HG03108 (cell line): ENCODE results near the gene SMIM5.

ENCODE experiments used
- ATAC-seq: cut with Tn5 transposase; IDR thresholded peaks from one replicate; pipeline ENCODE4 v1.9.1; 2021; ENCODE audit warnings: moderate library complexity; ENCODE audit not compliant: unreplicated experiment

SMIM5 gene

DNA sequence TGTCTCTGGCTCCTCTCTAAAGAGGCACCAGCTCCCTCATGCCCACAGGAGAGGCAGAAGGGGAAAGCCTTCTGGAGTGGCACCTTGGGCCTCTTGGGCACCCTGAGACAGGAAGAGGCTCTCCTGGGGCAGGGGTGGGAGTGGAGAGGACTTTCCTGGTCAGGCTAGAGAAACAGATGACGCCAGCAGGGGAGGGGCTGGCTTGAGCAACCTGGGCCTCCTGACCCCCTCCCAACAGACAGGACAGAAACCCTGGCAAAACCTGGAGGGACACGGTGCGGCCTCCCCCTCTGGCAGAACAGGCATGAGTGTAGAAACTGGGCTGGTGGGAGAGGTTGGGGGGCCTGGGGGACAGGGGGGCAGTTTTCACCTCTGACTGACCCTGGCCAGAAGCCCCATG is 6.1 kb downstream of the SMIM5 start:
- ATAC-seq: no peak

DNA sequence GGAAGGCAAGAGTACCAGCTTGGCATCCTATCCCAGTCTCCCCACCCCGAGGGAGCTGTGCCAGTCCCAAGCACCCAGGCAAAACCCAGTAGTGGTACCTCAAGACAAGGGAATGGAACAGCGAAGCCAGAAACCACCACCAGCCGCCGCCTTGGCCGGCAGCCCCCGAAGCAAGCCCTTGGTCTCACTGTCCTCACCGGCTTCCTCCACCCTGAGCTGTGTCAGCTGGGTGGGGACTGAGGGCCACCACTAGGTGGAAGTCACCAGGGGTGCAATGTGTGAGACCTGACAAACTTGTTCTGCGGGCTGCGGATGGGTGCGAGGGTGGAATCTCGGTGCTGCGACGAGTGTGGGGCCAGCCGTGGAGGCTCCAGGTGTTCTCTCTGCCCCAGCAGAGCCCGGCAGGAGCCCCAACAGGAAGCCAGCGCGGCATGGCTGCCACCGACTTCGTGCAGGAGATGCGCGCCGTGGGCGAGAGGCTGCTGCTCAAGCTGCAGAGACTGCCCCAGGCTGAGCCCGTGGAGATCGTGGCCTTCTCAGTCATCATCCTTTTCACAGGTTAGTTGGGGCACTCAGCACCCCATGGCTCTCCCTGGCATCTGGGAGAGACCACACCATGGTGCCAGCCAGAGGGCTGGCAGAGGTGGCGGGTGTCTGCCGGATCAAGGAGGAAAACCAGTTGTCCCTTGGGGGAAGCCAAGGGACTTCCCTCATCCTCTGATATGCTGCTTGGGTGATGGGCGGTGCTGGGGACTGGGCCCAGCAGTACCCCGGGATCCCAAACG is 6.7 kb downstream of the SMIM5 start:
- ATAC-seq: no peak

DNA sequence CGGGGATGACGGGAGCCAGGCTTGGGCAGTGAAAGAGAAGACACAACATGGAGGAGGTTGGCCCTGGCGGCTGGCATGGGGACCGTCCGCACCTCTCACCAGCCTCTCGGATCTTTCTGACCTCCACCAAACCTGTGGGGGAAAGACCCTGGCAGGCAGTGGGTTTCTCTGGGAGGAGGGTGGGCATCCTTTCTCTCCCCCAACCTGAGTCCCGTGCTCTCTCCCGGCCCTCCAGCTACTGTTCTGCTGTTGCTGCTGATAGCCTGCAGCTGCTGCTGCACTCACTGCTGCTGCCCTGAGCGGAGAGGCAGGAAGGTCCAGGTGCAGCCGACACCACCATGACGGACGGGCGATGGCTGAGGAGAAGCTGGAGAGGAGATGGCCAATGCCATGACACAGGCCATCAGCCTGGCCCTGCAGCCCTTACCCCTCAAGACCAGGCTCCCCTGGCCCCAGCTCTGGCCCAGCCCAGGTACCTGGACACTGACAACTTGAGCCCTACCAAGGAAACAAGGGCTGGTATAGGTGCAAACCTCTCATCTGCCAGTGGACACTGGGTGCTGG is 7.4 kb downstream of the SMIM5 start:
- ATAC-seq: no peak

DNA sequence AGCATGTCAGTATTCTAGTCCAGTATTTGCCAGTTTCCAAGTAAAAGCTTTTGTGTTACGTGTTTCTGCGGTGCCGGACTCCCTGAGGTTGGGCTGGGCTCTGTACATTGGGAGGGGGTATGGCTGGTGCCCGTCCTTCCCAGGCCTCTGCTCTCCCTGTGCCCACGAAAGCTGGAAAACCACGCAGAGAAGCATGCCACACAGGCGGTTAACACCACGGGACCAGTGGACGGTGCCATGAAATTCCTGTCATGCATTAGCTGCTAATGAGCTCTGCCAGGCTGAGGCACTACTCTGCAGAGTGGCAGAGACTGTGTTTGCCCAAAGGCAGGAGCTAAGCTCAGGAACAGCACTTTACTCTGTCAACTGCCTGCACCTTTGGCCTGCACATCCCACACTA is 8.1 kb downstream of the SMIM5 start:
- ATAC-seq: no peak

DNA sequence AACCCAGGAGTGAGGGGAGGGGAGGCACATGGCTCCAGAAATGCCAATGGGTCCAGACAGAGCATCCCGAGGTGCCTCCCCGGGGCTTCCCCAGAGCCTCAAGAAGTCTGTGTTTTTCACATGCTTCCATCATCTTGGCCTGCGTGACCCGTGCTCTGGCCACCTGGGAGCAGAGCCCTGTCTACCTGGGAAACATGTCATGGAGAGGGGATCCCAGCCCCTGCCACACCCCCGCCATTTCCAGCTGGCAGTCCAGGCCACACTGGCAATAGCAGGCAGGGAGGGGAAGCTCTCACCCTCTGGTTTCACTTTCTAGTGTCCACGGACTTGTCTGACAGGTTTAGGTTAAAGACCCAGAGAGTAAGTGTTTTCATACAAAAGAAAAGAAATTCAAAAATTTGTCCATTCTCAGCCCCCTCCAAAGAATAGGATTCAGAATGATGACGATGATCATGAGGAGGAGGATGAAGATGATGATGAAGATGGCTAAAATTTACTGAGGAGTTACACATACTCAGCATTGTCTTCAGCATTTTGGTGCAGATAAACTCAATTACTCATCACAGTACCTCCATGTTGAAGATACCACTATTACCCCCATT is 9.0 kb downstream of the SMIM5 start:
- no peak for ATAC-seq

DNA sequence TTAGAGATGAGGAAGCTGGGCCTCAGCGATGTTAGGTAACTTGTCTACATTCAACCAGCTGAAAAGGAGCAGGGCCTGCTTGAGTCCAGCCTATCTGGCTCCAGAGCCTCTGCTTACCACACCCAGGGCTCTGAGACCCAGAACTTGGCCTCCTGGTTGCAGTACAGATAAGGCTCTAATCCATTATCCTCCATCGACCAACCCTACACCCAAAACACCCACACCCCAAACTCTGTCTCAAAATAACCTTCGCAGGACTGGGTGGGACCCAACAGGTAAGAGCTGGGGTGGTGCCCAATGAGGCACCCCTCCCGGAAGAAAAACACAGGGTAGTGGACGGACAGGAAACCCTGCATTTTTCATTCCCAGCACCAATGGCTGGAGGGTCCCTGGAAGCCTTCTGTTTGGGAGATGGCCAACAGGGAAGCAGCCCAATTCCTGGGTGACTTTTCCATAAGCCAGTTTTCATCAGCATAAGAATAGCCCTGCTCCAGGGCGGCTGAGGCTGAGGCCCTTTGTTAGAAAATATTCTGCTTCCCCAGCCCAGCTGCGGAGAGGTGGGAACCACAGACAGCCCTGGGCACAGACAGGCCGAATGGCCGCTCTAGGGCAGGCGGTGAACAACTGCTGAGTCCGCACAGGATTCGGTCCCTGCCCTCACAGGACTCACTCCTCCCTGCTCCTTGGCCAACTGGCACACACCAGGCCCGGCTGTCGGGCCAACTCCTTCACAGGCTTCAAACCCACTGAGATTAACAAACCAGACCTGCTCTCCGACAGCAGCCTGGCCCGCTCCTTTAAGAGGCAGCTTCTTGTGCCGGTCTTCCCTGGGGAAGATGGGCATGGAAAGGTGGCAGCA is 9.8 kb downstream of the SMIM5 start:
- no peak for ATAC-seq

DNA sequence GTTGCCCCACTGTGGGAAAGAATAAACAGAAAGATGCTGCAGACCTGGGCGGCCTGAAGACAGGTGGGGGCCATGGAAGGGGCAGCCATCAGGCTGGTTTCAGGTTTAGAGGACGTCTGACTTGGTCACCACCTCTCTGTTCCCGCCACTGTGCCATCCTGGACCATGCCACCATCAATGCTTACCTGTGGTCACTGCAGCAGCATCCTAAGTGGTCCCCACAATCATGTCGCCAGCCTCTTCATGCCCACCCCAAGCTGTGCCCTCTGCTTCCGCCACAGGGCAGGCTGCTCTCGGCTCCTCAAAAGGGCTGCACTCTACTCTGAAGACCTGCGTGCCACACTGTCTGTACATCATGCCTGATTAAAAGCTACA is 10.4 kb downstream of the SMIM5 start:
- no peak for ATAC-seq

DNA sequence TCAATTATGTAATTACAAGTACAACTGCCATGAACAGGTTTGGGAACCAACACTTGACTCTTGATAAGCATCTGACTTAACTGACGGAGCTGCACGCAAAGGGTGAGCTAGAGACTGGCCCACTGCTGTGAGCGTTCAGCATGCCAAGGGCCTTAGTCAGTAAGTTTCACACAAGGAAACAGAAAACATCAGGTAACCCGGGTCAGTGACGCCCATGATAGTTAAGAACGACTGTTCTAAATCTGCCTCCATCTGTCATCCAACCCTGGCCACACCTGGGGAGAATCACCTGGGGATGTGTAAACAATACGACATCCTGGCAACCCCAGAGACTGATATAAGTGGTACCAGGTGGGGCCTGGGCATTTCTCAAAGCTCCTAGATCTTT is 12.3 kb downstream of the SMIM5 start:
- ATAC-seq: no peak

DNA sequence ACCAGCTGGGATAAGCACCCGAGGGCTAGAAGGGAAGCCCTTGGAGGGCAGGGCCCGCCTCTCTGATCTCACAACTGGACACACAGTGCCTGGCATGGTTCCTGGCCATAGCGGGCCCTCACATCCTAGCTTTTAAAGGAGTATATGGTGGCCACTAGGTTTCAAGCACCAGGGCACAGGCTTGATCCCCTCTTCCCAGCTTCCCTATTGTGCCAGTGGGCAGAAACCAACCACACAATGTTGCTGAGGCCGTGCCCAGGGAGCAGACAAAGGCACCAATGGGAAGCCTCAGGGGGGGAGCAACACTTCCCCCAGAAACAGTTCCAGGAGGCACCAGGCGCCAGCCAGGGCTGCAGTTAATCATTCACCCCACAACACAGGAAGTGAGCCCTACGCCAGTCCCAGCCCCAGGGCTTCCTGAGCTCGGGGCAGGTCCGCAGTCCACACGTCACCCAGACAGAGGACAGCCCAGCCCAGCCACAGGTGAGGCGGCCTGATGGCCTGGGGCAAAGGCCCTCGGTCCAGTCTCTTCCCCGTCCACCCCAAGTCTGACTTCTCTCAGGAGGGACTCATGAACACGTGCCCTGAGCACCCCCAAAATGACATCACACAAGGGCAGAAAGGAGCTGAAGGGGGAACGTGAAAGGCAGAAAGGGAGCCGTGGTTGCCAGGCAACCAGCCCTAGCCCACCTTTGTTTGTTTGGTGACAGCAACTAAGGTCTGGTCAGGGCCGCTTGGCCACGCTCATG is 12.8 kb downstream of the SMIM5 start:
- peak; percentile 95 for ATAC-seq

DNA sequence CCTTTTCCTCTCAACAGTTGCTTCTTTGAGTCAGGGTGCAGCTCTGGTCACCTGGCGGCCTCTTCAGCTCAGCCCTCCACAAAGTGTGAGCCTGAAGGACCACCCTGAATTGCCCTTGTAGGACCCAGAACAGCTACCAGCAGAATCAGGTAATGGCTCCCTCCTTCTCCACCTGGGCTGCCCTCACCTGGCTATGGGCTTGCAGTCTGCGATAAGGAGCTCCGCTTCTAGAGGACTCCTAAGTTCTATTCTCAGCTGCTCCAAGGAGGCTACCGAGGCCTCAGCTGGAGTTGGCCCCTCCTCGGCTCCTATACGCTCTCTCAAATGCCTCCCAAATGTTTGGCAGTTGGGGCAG is 13.4 kb downstream of the SMIM5 start:
- ATAC-seq: no peak

DNA sequence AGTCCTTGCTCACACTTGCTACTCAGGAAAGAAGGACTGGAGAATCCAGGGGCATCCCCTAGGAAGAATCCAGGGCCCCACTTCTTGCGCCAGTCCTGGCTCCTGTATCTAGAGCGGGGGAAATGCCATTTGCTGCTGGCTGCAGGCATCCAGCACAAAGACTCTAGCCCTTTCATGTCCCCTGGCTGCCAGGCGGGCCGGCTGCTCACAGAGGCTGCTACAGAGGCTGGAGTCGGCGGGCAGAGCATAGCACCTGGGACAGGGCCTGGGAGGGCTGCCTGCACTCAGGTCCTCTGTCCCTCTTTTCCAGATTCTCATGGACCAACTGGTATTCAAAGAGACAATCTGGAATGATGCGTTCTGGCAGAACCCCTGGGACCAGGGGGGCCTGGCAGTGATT is 13.8 kb downstream of the SMIM5 start:
- ATAC-seq: no peak

DNA sequence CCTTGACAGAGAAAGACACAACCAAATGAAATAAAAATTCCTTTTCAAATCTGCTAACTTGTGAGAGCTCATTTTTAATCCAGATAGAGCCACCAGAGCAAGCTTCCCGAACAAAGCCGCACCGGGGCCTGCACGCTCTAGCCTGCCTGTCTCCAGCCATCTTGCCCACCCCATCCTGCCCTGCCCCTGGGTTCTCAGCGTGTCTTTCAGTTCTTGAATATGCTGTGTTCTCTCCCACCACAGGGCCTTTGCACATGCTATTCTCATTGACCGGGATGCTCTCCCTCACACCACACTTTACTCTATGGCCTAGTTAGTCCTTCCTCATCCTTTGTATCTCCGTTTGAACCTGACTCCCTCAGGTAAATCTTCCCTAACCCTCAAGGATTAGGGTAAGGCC is 14.7 kb downstream of the SMIM5 start:
- no peak for ATAC-seq

DNA sequence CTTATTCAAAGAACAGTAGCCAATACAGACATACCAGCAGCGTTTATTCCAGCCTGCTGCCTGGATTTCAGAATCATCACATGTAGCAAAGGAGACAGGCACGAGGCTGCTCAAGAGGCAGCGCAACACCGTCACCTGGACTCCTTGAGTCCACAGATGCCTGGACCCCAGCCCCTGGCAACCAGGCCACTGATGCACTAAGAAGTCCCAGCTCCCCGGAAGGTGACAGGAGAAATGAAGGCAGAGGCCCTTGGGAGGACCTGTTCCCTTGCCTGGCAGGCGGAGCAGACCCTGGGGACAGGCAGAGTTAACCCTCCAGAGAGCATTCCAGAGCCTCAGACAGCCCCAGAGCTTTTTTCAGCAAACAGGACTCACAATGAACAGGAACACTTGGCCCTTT is 16.5 kb downstream of the SMIM5 start:
- no peak for ATAC-seq

DNA sequence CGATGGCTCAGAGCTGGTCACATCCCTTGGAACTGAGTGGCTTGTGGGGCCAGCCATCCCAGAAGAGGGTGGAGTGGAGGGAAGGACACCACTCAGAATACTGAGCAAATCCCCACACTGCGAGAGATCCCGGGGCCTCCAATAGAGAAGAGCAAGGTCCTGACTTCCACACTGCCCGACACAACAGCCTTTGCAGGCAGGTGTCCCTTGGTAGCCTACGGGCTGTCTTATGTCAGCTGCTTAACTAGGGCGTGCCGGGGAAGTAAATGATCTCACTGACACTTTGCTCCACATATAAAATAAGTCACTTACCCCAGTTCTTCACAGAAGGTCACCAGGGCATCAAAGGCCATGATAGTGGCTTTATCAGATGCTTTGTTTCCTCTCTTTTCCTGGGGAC is 17.6 kb downstream of the SMIM5 start:
- ATAC-seq: no peak

DNA sequence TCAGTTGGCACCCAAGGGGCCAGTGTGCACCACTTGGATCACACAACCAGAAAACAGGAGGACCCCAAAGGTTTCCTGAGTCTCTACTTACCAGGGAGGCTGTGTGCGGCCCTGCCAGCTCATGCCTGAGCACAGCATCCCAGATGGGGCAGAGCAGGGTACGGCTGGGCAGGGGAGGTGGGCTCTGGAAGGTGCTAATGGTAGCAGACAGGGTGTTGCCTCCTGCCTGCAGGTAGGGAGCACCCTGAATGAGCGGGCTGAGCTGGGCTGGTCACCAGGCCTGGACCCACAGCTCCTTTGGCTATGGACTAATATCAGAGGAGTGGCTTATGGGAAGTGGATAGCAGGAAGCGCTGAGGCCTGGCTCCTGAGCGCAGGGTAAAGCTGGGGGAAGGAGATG is 19.1 kb downstream of the SMIM5 start:
- no peak for ATAC-seq

DNA sequence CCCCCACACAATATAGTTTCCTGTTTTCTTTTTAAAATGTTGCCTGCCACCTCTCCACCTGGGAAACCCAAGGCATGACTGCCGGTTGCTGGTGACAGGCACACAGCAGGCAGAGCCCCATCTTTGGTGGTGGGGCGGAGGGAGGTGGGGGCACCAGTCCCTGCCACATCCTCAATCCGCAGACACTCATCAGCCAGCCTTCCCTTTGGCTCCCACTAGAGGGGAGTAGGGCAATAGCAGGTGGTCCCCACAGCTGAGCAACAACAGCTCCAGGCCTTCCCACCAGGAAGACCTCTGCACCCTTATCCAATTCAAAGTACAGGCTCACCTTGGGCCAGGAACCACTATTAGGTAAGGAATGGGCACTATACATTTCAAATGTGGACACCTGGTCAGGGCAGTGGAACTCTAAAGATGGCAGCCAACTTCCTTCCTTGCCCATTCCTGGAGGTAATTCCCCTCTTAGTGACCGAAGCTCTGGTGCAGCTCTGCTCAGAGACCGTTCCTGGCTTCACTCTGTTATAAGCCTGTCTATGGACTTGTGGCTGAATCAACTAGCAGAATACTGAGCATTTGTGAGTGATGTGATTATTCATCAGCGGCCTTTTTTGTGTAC is 19.8 kb downstream of the SMIM5 start:
- no peak for ATAC-seq

DNA sequence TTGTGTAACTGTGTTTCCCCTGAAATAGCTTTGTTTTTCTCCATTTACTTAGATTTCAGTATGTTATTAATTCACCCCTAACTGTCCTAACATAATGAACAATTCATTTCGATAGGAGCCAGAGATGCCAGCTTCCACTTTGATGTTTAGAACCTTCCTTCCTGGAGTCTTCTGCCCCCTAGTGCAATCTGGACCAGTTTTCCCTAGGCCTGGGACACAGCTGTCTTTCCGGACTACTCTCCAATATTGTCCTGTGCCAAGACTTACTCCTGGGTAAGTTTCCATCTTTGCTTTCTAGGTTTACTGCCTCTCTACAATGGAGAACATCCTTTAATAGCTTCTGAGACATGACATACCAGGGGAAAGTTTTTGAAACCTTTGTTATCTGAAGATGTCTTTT is 20.9 kb downstream of the SMIM5 start:
- no peak for ATAC-seq

DNA sequence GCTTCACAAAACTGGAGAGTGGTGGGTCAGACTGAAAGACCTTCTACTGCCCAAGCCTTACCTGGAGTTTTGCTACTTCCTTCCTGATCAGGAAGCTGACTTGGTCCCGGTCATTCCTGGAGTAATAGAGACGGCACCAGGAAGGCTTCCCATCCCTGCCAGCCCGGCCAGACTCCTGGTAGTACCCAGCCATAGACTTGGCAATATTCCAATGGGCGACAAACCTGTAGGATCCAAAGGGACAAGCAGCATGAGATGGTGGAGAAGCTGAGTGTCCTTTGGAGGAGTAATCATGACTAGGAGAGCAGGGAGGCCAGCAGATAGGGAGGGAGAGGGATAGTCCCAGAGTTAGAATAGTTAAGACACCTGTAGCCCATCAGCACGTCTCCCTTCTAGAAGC is 25.0 kb downstream of the SMIM5 start:
- no peak for ATAC-seq

DNA sequence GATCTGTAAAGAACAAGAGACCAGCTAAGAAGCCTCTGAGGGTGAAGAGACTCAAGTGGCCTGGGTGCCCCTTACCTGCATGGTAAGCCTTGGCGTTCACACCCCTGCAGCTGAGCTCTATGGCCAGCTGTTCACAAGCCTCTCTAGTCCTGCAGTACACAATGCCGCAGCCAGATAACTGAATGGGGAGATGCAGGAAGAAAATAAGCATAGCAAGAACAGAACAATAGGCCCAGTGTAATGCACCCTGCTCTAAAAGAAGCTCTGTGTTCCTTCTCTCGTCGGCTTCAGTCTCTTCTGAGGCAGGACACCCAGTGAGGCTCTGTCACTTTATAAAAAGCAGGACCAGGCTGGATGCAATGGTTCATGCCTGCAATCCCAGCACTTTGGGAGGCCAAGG is 28.3 kb downstream of the SMIM5 start:
- no peak for ATAC-seq

DNA sequence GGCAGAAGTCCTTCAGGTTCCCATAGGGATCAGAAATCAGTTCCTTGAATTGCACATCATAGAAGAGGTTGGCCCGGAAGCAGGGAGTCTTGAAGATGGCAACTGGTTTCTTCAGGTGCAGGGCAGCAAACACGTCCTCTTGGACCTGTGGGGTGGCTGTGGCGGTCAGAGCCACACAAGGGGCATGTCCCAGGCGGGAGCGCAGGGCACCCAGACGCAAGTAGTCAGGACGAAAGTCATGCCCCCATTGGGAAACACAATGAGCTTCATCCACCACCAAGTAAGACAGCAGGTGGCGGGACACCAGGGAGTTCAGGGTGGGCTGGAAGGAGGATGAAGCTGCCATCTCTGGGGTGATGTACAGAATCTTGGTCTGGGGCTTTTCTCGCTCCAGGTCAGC is 29.3 kb downstream of the SMIM5 start:
- ATAC-seq: no peak

DNA sequence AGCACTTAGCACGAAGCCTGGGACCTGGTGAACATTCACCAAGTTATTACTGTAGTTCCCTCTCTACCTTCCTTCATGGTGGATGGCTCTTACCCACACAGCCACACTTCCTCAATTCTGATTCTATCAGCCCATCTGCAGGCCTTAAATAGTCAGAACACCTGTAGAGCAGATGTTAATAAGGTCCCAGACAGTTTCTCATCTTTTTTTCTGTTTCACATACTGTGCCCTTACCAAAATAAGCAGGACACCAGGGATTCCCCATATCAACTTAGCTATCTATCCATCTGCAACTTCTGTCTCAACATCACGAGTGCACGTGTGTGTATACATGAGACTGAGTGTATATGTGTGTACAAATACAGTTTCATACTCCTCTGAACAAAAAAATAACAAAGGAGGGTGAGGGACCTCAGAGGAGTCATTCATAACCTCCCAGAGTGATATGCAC is 30.9 kb downstream of the SMIM5 start:
- ATAC-seq: peak; percentile 64
